NCI-H446 (cell line): ENCODE measurements around the gene ARSA.
"Not testable (repeated sequence)": the region's sequence is repeated elsewhere in the genome, so short reads cannot be mapped to it uniquely, and the experiment has no call there.

Experiments used
- DNase-seq, 2 experiments: peaks; one replicate each; lab custom pipeline; 2025; lab: John Stamatoyannopoulos, UW

ARSA gene

DNA sequence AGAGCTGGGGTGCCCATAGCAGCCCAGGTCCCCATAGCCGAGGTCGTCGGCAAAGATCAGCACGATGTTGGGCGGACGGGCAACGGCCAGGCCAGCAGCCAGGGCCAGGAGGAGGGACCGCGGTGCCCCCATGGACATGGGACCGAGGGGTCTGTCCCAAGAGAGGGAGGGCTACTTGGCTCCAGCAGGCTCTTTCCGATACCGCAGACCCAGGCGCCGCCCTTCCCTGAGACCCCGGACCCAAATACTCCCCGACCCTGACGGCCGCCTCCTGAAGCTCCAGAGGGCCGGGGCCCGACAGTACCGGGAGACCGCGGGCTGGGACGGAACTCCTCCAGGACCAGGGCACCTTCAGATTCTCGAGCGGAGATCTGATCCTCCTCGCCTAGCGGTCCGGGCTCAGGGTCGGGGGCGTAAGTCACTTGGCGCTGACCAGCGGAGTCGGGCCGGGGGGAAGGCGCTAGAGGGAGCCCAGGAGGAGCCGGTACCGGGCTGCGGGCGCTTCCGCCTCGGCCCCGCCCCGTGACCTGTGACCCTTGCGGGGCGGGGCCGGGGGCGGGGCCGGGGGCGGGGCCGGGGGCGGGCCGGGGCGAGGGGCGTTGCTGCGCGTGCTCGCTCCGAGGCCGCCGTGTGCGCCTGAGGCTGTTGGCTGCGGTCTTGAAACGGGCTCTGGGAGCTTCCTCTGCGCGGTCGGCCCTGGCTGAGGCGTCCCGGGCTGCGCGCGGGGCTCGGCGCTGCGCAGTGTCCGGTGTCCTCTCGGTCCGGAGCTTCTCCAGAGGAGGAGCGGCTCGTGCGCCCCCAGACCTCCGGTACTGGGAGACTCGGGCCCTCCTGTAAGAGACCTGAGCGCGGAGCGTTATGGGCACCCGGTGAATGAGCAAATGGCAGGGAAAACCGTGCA lies at the start of gene ARSA:
ARSA (minus strand) TSS at position 511 of the 901 bp plus-strand sequence; CDS start at position 138, 373 bp downstream.
- peak; percentile 6 to 80 for DNase-seq

- DNase-seq = no peak
Measured at GRCh38 chr22:50676661-50677492, 48.9 kb upstream of the ARSA start.

- no peak for DNase-seq
Measured at GRCh38 chr22:50676180-50676636, 48.3 kb upstream of the ARSA start.

DNA sequence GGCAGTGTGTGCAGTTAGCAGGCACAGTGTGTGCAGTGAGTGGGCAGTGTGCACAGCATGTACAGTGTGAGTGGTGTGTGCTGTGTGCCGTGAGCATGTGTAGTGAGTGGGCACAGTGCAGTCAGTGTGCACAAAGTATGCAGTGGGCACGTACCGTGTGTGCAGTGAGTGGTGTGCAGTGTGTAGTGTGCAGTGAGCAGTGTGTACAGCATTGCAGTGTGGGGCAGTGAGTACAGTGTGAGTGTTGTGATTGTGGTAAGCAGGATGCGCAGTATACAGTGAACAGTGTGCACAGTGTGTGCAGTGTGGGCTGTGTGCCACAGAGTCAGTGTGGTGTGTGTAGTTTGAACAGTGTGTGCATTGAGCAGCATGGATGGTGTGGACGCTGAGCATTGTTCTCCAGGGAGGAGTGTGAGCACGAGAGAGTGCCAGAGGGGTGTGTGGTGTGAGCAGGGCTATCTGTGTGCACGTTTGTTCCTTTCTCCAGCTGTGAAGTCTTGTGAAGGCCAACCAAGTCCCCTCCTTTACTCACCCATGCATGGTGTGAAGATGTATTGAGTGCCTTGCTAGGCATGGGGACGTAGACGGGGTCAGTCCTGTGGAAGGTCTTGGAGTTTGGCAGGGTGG lies 47.7 kb upstream of the ARSA start:
- no peak for DNase-seq

DNA sequence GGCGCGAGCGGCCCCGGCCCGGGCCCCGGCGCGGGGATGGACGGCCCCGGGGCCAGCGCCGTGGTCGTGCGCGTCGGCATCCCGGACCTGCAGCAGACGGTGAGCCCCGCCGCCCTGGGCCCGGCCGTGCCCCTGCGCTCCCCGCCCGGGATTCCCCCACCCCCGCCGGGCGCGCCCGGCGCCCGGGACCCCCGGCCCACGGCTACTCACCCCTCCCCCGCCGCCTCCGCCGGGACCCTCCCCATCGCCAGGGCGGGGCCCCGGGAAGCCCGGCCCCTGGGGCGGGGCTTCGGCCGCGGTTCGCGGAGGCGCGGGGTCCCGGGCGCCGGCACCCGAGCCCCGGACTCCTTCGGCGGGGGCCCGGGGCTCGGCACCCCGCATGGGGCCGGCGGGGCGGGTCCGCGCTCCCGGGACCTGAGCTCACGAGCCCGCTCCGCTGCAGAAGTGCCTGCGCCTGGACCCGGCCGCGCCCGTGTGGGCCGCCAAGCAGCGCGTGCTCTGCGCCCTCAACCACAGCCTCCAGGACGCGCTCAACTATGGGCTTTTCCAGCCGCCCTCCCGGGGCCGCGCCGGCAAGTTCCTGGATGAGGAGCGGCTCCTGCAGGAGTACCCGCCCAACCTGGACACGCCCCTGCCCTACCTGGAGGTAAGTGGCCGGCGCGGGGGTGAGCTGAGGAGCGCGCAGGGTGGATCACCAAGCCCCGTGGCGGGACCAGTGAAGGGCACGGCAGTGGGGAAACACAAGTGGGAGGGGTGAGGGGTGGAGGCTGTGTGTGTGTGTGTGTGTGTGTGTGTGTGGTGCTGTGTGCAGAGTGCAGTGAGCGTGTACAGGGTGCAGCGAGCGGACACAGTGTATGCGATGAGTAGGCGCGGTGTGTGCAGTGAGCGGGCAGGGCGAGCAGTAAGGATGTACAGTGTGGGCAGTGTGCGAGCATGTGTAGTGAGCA lies 46.9 kb upstream of the ARSA start:
- no peak for DNase-seq

GRCh38 chr22:50674130-50674500 lies 46.2 kb upstream of the ARSA start:
- DNase-seq = no peak

- no peak for DNase-seq
Measured at GRCh38 chr22:50673231-50674129, 45.5 kb upstream of the ARSA start.

GRCh38 chr22:50672471-50673230 lies 44.7 kb upstream of the ARSA start, which contains the start of gene SHANK3:
TSS of gene SHANK3 (plus strand) at chr22:50672823.
- DNase-seq = no peak

- no peak for DNase-seq
Measured at GRCh38 chr22:50672041-50672440, 44.1 kb upstream of the ARSA start.

DNA sequence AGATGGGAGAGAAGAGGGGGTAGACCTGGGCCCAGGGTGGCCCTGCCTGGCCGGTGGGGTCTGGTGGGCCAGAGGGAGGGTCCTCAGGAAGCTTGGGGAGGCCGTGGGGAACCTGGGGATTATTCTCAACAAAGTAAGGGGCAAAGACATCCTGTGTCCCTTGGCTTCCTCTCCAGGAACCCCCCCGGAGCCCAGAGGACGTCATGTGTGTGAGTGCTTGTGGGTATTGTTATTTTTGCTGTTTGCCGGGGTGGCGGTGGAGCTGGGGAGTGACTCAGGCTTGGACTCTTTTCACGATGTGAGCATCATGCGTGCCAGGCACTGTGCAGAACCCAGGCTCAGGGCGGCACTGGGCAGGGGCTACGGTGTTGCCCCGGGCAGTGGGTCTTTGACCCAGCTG lies 43.7 kb upstream of the ARSA start:
- no peak for DNase-seq

DNA sequence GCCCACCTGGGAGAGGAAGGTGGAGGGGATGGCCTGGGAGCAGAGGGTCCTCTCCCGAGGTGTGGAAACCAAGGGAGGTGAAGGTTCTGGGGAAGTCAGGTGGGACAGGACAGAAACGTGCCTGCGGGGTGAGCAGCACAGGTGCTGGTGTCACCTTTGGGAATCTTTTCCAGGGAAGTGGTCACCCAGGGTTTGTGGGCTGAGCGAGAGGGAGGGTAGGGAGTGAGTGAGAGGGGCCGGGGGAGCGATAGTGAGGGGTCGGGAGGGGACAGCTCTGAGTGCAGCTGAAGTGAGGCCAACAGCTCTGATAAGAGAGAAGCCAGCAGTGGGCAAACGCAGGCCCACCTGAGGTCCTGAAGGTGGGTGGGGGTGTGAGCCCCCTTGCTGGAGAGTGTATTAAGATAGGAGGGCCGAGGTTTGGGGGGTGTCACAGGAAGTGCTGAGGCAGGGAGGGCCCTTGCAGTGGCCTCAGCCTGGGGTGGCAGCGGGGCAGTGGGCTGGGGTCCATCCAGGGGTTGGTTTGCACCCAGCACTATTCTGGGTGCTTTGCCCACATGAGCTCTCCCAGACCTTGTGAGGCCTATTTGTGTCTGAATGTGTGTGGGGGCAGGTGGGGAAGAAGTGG lies 43.1 kb upstream of the ARSA start:
- no peak for DNase-seq

DNA sequence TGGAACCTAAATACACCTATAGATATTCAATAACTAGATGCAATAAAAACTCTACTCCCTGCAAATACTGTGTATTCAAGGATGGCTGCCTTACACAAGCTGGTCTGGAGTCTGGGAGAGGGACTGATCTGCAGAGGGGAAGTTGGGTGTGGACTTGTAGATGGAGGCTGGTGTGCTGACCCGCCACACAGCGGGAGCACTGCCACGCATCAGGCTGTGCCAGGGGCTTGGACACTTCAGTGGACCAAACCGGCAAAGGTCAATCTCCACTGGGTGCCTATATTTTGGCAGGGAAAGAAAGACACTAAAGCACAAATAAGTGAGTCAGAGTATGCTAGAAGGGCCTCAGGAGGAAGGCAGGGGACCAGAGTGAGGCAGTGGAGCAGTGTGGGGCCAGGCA lies 42.6 kb upstream of the ARSA start:
- no peak for DNase-seq

DNA sequence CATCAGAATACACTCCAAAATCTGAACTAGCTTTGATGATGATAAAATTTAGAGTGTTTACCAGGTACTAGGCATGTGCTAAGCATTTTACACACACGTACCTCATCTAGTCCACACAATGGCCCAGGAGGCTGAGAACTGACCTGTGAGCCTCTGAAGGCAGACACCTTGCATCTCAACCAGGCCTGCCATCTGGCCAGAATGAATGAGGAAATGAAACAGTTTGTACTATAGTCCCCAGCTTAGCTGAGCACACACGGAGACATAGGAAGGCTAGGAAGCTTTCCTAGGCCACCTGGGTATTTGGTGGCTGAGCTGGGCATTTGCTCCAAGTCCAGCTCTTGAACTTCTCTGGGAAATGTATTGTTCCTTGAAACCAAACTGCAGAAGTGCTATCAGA lies 37.8 kb upstream of the ARSA start:
- no peak for DNase-seq

DNA sequence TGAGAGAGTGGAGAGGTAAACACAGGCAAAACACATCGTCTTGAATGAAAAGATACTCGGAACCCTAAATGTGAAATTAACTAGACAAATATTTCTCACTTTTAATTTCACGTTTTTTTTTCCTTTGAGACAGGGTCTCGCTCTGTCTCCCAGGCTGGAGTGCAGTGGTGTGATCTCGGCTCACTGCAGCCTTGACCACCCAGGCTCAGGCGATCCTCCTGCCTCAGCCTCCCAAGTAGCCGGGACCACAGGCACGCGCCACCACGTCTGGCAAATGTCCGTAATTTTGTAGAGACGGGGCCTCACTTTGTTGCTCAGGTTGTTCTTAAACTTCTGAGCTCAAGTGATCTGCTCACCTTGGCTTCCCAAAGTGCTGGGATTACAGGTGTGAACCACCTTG lies 37.3 kb upstream of the ARSA start:
- no peak for DNase-seq

DNA sequence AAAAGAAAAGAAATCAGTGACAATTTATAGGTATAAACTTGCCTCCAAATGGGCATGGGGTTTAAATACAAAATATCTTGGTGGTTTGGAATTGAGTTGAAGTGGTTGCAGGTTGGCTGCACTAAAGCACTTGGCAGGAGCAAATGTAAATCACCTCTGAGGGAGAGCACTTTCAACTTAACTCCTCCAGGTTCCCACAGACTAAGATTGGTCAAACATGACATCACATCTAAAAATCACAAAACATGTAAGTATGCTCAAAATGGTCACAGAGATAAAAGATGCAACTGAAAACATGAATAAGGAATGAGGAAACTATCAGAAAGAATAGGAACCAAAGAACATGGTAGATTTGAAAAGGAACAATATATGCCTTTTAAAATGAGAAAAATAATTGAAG lies 32.4 kb upstream of the ARSA start:
- no peak for DNase-seq

DNA sequence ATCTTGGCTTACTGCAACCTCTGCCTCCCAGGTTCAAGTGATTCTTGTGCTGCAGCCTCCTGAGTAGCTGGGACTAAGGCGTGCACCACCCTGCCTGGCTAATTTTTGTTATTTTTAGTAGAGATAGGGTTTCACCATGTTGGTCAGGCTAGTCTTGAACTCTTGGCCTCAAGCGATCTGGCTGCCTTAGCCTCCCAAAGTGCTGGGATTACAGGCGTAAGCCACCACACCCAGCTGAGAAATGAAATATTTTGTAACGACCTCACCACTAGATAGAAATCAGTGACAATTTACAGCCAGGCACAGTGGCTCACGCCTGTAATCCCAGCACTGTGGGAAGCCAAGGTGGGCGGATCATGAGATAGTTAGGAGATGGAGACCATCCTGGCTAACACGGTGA lies 31.8 kb upstream of the ARSA start:
- DNase-seq = not testable (repeated sequence)

- no peak for DNase-seq
Measured at GRCh38 chr22:50657925-50658324, 30.0 kb upstream of the ARSA start.

DNA sequence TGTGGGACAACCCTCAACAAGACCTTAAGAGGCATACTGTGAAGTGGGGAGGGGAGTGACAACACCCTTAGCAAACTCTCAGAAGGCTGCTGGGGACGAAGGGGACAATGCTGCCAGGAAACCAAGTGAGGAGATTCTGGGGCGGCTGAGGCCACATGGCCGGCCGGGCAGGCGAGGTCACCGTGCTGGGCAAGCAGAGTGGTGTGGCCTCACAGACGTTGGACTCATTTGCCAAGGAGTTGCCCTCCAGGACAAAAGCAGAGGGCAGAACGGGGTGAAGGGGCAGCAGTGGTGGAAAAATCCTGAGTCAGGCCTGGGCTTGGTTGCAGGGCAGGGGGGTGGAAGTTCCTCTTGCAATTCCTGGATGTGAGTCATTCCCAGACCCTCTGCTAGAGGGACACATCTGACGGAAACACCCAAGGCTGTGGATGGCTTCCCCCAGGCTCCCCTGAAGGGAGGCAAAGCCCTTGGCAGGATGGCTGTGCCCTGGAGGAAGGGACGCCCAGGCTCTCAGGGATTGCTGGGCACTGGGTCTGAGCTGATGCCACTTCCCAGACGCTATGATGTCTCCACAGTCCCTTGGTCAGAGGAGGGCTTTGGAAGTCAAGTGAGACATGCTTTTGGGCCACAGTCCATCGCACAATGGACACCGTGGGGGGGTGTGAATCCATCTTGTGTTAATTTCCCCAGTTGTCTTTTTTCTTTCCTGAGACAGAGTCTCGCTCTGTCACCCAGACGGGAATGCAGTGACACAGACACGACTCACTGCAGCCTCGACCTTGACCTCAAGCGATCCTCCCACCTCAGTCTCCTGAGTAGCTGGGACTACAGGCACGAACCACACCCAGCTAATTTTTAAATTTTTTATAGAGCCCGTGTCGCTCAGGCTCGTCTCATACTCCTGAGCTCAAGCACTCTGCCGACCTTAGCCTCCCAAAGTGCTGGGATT lies 28.4 kb upstream of the ARSA start:
- DNase-seq = no peak
